SKM-1 treated with dmso at 0.1 percent for 144 hours (cell line): ENCODE results near the gene KANSL3.

ENCODE experiments used
- DNase-seq: peaks from one replicate; lab custom pipeline; 2025; ENCODE audit not compliant: unreplicated experiment; lab: John Stamatoyannopoulos, UW

The KANSL3 gene

DNA sequence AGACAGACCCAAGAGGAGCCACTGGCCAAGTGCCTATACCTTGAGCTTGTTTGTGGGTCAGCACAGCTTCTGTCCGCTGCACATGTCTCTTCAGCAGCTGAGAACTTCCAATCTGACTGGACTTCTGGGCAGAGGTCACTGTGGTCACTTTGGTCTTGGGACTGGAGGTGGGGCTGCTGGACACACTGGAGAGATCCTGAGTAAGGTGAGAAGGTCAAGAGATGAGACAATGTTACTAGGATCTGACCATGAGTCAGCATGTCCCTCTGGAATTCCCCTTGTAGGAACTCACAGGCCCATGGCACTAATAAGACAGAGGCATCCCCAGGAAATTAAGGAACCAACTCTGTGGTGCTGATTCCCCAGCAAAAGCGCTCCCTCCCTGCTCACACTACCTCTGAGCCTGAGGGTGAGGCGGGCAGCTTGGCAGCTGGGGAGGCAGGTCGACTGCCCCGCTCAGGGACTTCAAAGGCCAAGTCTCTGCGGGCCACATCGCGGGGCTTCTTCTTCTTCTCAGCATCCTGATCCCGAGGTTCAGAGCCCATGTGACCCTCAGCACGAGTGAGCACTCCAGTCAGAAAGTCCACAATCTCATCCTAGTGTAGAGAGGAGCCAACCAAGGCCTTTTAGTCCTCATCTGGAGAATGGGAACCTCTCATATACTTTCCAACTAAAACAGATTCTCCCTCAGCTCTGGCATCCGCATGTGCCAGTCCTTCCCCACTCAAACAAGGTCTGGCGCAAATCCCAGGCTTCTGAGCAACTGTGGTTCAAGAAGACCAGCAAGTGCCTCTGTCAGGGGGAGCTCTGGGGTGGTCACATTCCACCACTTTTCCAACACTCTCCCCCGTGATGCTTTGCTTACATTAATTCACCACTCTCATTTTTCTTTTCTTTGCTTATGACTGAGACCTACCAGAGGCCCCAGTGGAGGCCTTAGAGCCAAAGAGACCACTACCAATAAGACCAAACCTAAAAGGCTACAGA lies 29.4 kb downstream of the KANSL3 start:
- no peak for DNase-seq

DNA sequence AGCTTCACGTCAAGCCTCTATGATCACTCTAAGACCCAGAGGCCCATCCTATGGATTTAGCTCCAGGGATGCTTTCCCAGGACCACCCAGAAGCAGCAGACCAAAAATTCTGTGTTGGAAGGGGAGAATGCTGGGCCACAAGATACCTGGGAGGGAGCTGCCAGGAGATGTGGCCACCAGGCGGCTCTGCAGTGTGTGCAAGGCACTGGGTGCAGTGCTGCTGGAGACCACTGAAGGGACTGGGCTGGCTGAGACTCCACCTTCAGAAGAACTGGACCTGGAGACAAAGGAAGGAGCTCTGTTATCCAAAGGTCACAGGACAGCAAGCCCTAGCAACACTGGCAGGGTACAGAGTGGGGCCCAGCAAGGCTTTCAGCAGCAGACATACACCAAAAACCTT lies 34.0 kb downstream of the KANSL3 start:
- no peak for DNase-seq

DNA sequence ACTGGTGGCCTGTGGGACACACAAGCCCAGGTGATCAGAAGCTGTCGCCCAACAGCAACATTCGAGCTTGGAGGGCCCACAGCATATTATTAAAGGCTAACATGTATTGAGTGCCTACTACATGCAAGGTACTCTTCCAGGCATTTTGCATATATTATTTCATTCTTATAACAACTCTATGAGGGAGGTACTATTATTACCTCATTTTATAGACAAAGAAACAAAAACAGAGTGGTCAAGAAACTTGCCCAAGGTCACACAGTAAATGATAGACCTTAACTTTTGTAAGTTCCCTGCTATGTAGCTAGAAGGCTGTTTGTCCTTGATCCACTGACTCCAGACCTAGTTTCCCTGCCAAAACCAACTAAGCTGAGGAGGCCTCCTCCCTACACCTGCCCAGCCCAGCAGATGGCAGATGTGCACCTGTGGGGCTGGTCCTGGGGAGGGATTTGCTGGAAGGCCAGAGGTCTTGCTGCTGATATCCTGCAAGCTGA lies 35.7 kb downstream of the KANSL3 start:
- DNase-seq = no peak

DNA sequence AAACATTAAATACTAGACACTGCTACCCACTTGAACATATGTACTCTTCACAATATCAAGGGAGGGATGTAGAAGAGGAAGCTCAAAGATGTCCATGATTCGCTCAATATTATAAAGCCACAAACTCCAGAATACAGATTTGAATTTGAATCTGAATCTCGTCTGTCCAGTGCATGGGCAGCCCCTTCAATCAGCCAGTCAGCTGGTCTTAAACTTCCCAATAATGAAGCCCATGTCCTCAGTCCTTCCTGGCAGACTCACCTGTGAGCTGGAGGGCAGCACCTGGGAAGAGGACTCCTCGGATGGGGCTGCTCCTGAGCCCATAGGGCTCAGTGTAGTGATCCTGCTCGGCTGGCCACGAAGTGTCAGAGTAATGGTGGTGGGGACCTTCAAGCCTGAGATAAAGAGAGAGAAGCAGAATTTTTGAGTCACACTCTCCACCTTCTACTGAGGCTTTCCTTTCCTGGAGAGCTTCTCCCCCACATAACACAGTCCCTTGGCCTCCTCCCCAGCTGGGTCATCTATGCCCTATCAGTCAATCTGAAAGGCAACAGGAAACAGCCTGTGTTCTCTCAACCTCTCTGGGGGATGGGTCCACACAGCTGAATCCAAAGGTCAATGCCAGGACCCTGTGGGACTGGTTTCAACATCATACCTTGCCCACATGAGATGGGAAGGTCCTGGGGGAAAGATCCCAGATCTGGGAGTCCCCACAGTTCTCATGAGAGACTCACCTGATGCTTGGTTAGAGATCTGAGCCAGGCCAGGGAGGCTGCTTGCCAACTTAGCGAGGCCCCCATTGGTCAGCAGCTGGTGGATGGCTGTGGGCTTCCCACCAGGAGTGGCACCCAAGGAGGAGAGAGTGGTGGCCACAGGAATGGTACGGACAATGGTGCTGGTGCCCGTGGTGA lies 36.5 kb downstream of the KANSL3 start:
- no peak for DNase-seq

DNA sequence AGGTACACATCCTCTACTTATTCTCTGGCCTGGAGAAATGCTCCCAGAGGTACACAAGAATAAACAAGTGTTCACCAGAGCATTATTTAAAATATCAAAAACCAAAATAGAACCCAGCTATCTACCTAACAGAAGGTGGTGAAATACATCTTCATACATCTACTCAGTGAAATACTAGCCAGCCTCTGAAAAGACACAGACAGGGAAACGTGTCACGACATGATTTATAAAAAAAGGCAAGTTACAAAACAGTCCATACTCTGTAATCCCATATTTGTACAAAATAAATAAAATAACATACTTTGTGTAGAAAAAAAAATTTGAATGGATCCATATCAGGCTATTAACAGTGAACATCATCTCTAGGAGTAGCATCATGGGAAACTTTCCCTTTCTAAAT lies 38.2 kb downstream of the KANSL3 start:
- DNase-seq = no peak

DNA sequence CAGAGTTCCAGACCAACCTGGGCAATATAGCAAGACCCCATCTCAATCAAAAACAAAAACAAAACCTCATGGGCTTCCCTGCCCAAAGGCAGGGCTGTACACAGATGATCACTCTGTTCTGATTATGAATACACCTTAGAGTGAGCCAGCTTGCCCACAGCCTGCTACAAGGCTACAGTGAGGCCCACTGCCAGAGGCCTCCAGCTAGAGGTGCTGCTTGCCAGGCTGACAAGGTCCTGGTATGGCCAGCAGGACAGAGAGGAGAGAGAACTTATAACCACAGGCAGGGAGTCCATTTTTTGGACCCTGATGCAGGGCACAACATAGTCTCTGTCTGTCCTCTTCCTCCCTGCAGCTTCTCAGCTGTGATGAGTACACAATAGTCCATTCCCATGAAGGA lies 41.5 kb downstream of the KANSL3 start:
- DNase-seq = no peak

DNA sequence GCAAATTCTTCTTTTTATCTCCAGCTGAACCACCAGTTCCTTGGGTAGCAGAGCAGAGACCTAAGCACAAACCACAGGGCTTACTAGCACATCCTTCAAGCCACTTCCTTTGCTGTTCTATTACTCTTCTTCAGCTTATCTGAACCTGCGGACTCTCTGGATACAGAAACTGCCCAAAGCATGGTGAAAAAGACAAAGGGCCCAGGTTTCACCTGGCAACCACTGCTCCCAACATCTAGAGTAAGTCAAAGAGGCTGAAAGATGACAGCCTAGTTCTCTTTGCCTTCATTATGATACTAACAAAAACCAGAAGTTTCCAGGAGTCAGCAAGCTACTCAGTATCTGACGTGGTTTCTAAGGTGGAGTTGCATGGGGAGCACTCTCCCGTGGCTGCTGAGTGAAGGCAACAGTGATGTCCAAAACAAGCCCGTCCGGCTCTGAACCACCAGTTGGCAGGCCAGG lies 43.4 kb downstream of the KANSL3 start:
- no peak for DNase-seq

DNA sequence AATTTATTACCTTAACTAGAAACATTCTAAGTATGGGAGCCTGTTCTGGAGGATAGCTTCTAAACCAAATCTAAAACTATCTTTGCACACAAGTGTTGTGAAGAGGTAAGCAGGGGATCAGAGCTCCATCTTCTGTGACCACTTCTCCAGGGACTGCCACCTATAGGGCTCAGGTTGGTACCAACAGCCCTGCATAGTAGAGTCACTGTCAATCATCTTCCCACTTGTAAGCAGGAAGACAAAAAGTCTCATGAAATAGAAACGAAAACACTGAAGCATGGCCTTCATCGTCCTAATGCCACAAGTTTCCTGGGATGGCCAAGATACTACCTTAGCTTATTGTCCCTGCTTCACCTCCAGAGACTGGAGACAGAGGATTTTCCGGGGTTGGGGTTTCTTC lies 43.8 kb downstream of the KANSL3 start:
- DNase-seq = no peak

DNA sequence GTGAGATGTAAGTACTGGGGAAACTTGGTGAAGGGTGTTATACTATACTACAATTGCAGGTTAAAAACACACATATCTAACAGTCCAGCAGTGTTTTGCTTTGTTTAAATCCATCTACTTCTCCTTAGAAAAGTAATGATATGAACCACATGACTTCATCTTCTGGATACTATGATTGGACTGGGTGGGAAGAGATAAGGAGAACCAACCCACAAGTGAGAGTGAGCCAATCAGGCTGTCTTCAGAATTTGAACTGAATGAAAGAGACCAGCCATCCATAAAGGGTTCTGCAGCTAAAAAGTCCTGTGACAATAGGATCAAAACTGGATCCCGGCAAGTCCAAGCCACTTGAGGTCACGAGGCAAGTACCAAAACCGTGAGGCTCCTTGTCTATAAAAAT lies 46.6 kb downstream of the KANSL3 start:
- DNase-seq = no peak

DNA sequence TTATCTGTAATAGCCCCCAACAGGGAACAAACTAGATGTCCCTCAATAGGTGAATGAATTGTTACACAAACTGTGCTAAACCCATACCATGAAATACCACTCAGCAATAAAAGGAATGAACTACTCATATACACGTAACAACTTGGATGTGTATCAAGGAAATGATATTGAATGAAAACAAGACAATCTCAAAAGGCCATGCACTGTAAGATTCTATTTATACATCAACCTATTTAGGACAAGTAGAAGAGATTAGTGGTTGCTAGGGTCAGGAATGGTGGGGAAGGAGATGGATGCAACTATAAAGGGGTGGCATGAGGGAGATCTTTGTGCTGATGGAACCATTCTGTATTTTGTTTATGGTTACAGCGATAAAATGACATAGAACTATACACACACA lies 47.1 kb downstream of the KANSL3 start:
- DNase-seq = no peak

DNA sequence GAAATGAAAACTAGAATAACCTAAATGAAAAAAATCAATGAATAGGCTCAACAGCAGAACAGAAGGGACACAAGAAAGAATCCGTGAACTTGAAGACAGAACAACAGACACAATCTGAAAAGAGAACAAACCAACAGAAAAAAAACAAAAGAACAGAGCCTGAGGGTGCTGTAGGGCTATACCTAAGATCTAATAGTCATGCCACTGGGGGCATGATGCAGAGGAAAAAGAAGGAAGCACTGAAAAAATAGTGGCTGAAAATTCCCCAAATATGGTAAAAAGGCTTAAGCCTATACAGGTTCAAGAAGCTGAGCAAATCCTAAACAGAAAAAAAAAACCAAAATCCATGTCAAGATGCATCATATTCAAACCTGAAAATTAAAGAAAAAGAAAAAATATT lies 50.3 kb downstream of the KANSL3 start:
- DNase-seq = no peak

DNA sequence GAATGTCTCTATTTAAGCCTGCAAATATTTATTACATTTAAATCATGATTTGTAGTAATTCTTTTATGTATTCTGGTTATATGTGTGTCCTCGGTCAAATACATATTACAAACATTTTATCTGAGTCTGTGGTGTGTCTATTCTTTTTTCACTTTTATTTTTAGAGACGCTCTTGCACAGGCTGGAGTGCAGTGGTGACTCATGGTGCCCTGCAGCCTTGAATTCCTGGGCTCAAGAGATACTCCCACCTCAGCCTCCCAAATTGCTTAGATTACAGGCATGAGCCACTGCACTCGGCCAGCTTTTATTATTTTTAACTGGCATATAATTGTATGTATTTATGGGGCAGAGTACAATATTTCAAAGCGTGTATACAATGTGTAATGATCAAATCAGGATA lies 54.1 kb downstream of the KANSL3 start:
- DNase-seq = no peak

DNA sequence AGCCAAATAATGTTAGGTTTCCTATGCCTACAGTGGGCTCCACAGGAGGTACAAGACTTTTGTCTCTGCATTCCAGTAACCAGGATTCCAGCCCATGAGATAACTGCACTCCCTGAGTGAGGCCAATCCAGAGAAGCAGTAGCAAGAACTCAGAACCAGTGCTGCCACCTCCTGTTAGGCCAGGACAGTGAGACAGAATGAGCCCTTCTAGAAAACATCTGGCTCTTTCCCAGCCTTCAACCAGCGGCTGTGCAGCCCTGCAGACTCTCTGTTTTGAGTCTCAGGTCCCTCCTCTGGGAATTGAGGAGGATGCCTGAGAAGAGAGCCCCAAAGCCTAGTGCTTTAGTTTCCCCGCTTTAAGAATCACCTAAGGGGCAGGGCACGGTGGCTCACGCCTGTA lies 57.3 kb downstream of the KANSL3 start:
- no peak for DNase-seq

DNA sequence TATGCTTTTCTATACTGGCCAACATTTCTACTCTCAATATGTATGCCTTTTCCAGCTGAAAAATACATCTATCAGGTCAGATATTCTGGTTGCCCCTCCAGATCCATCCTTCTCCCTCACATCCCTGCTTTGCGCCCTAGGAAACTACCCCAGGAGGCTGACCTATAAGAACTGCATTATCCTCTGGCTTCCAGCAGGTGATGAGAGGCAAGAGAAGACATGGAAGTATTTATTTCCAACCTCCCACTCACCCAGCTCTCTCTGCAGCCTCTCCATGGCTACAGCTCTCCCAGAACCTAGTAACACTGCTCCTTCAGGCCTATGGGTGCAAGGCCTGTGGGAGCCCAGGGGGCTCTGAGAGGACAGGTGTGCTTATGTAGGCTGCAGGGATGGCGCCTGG lies 58.7 kb downstream of the KANSL3 start:
- no peak for DNase-seq

DNA sequence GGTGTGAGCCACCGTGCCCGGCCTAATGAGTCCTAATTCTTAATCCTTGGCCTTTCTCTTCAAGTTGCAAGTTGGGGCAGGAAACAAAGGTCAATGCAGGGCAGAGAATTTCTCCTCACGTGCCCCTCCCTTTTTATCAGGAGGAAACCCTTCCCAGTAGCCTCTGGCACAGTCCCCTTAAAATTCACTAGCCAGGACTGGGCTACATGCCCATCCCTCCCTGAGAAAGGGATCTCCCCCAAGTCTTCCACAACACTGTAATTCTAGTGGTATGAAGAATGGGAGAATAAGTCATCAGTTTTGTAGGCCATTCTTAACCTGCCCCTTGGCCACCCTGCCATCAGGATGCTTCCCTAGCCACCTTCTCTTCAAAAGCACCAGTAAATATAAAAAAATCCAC lies 59.4 kb downstream of the KANSL3 start:
- DNase-seq = no peak

DNA sequence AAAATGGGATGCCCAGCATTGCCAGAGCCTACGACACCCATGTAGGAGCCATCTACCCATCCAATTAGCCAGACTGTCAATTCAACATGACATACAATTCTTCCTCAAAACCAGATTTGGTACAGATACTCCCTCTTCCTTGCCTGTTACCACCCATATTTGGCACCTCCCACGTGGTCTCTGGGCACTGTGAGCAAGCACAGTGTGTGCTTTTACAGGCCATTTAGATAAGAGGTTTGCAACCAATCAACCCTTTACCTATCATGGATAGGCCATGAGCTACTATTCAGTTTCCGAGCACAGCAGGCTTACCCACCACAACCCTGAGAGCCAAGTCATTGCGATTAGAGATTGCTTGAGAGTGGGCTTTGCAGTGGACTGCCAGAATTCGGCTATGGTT lies 60.6 kb downstream of the KANSL3 start:
- no peak for DNase-seq

DNA sequence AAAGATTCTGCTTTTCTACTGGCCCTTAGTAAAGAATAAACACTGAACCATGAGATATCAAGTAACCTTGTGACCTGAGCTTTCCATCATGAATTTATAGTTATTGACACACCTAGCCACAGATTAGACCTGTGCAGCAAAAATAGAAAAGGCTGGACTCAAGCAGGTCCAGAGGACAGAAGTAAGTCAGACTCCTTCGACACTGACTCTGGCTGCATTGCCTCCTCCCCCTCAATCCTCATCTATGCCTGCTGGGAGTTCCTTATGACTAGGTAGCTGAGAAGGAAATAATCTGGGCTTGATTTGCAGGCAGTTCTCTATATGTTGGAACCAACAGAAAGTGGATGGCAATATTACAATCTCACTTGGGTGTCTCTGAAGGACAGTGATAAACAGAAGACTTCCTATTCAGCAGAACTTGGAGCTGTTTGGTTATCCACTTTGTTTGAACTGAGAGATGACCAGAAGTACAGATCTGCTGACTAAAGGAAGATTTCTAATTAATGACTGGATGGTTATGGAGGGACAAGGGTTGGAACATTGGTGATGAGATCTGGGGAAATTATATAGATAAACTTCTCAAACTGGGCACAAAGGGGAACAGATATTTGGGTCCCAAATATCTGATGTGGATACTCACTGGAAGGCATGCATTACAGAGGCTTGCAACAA lies 62.2 kb downstream of the KANSL3 start:
- no peak for DNase-seq

DNA sequence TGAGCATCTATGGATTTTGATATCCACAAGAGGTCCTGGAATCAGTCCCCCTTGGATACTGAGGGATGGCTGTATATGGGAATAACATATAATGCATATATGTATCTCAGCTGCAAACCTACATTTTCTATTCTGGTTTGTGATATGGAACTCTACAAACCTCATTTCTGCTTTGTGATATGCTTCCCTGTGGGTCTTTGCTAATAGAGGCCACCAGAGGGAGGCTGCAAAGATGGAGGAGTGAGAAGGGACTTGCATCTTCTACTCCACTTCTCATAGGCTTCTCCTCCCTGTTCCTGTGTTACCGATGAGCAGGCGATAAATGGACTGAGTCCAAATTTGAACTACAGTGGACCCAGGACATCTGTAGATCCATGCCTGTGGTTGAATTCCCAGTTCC lies 63.7 kb downstream of the KANSL3 start:
- DNase-seq = no peak

DNA sequence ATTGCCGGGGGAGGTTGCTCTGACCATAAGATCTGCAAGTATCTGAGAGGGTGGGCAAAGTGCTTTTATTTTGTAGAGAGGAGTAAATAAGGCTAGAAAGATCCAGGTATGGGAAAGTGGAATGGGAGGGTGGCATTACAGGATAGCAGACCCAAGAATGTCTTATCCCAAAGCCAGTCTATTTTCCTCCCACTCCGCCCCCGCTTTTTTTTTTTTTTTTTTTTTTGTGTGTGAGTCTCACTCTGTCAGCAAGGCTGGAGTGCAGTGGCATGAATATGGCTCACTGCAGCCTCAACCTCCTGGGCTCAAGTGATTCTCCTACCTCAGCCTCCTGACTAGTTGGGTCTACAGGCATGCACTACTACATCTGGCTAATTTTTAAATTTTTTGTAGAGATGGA lies 70.0 kb downstream of the KANSL3 start:
- no peak for DNase-seq

DNA sequence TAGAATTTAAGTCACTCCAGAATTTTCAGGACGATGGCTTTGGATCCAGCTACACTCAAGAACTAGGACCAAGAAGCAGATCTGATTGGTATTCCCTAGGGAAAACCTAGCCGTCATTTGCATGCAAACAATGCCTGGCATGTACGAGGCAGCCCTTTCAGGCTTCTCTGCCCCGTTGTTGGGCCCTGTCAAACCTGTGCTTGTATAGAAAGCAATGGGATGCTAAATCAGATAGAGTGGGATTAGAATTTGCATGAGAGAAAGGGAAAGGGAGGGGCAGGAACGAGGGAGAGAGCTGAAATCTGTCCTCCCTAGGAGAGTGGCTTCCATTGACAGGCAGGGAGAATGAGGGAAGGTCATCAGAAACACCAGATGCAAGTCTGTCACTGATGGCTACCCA lies 73.0 kb downstream of the KANSL3 start:
- no peak for DNase-seq

DNA sequence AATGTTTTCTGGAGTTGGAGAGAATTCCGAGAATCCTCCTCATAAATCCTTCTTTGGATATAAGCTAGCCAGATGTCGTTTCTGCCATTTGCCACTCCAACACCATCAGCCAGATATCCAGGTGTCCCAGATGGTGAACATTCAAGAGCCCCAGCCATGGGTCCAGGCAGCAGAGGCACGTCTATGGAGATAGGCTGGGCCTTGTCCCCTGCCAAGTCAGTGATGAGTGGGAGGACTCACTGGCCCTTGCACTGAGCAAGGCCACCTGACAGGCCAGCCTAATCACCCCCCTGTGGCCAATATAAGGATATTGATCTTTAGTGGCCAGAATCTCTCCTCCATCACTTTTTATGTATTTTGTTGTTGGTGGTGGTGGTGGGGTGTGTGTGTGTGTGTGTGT lies 73.5 kb downstream of the KANSL3 start:
- DNase-seq = no peak
